ENCODE measurements around the gene ATP8B3.

Gene ATP8B3

GRCh38 chr19:1750343-1751021, 61.6 kb downstream of the ATP8B3 start:
- no peak overlapping the region for H3K4me3 ChIP-seq (ENCODE audit: low read depth, low read length)
- no peak for TF ChIP-seq CTCF (IDR thresholded peaks at IDR 0.05; ENCODE audit: low read depth, low read length)

GRCh38 chr19:1749373-1750342, 62.4 kb downstream of the ATP8B3 start:
- TF ChIP-seq CTCF (IDR thresholded peaks at IDR 0.05; ENCODE audit: low read depth, low read length) = no peak
- no peak overlapping the region for H3K4me3 ChIP-seq (ENCODE audit: low read depth, low read length)

GRCh38 chr19:1748873-1749341, 63.2 kb downstream of the ATP8B3 start:
- H3K4me3 ChIP-seq (ENCODE audit: low read depth, low read length) = no peak overlapping the region
- TF ChIP-seq CTCF (IDR thresholded peaks at IDR 0.05; ENCODE audit: low read depth, low read length) = no peak

GRCh38 chr19:1748115-1748872, 63.8 kb downstream of the ATP8B3 start:
- no peak overlapping the region for H3K4me3 ChIP-seq (ENCODE audit: low read depth, low read length)
- no peak for TF ChIP-seq CTCF (IDR thresholded peaks at IDR 0.05; ENCODE audit: low read depth, low read length)

- H3K4me3 ChIP-seq (ENCODE audit: low read depth, low read length) = no peak overlapping the region
- no peak for TF ChIP-seq CTCF (IDR thresholded peaks at IDR 0.05; ENCODE audit: low read depth, low read length)
These were observed 64.6 kb downstream of the ATP8B3 start for GRCh38 chr19:1747285-1748114.

GRCh38 chr19:1746401-1747284, 65.4 kb downstream of the ATP8B3 start:
- TF ChIP-seq CTCF (IDR thresholded peaks at IDR 0.05; ENCODE audit: low read depth, low read length) = no peak
- H3K4me3 ChIP-seq (ENCODE audit: low read depth, low read length) = no peak overlapping the region
